D721Med (cell line): ENCODE data around the gene HMCN2.

ENCODE experiments used
- DNase-seq: peaks from one replicate; pipeline ENCODE4 v3.0.0; 2011; ENCODE audit warnings: low spot score; ENCODE audit not compliant: insufficient read length
- FAIRE-seq: peaks from 2 replicates; lab custom pipeline; 2011; peaks lifted over from hg19 to GRCh38; lab: Jason Lieb, UNC
- CTCF ChIP-seq: IDR thresholded peaks from 2 replicates; pipeline ENCODE4 v1.5.1; 2012; ENCODE audit warnings: mild to moderate bottlenecking, control low read depth; ENCODE audit not compliant: insufficient read depth; ENCODE audit errors: missing control alignments

Gene HMCN2

GRCh38 chr9:130354378-130354777, 88.8 kb downstream of the HMCN2 start:
- TF ChIP-seq CTCF, result no peak
- FAIRE-seq, result no peak
- no peak for DNase-seq

GRCh38 chr9:130354806-130355205, 89.2 kb downstream of the HMCN2 start:
- no peak for TF ChIP-seq CTCF
- DNase-seq (no peak), FAIRE-seq (no peak)

GRCh38 chr9:130356033-130356432, 90.5 kb downstream of the HMCN2 start:
- FAIRE-seq (no peak), DNase-seq (no peak)
- TF ChIP-seq CTCF, result no peak

GRCh38 chr9:130356877-130357584, 91.5 kb downstream of the HMCN2 start:
- DNase-seq, result no peak
- no peak for TF ChIP-seq CTCF
- no peak for FAIRE-seq

GRCh38 chr9:130358928-130359327, 93.4 kb downstream of the HMCN2 start:
- DNase-seq, result no peak
- no peak for TF ChIP-seq CTCF

GRCh38 chr9:130359819-130360218, 94.3 kb downstream of the HMCN2 start:
- DNase-seq (no peak), FAIRE-seq (no peak)
- no peak for TF ChIP-seq CTCF

More at GRCh38 chr9:130358928-130359327, 93.4 kb downstream of the HMCN2 start:
- FAIRE-seq, result no peak

GRCh38 chr9:130360672-130361071, 95.1 kb downstream of the HMCN2 start:
- TF ChIP-seq CTCF, result no peak
- no peak for DNase-seq
- FAIRE-seq, result no peak
